ENCODE measurements around the gene GALNS.

DNA sequence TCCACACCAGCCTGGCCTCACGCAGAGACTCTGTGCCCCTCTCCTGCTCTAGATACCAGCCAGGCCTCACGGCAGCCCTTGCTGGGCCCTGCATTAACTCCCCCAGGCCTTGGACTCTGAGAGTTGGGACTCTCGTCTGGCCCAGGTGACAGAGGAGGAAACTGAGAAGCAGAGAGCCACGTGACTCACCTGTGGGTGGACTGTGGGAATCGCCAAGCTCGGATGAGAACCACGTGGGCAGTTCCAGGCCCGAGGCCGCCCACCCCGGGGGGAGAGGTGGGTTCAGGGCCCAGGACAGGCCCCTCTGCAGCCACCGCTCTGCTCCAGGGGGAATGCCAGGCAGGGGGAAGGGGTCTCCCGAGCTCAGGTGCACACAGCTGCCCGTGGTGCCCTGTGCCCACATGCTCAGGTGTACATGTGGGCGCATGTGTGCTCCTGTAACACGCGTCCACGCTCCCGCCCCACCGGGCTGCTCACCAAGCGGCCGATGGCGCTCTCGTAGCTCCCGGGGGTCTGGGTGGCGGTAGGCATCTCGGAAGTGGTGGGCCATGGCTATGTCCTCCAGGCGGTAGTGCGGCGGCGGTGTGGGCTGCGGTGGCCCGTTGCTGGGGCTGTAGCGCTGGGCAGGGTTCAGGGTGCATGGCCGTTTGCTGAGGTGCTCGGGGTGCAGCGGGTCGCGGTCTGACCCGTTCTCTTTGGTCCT lies 28.0 kb upstream of the GALNS start:
- no peak for TF ChIP-seq POLR2A (IDR thresholded peaks at IDR 0.05)
- TF ChIP-seq EP300 (IDR thresholded peaks at IDR 0.05), result no peak
- TF ChIP-seq, protein P1, sequence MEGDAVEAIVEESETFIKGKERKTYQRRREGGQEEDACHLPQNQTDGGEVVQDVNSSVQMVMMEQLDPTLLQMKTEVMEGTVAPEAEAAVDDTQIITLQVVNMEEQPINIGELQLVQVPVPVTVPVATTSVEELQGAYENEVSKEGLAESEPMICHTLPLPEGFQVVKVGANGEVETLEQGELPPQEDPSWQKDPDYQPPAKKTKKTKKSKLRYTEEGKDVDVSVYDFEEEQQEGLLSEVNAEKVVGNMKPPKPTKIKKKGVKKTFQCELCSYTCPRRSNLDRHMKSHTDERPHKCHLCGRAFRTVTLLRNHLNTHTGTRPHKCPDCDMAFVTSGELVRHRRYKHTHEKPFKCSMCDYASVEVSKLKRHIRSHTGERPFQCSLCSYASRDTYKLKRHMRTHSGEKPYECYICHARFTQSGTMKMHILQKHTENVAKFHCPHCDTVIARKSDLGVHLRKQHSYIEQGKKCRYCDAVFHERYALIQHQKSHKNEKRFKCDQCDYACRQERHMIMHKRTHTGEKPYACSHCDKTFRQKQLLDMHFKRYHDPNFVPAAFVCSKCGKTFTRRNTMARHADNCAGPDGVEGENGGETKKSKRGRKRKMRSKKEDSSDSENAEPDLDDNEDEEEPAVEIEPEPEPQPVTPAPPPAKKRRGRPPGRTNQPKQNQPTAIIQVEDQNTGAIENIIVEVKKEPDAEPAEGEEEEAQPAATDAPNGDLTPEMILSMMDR (IDR thresholded peaks at IDR 0.05), result no peak
- no peak for TF ChIP-seq POLR2AphosphoS5 (IDR thresholded peaks at IDR 0.05)
